Tibial nerve (tissue), 4 donors: ENCODE measurements around the gene KRT27. TPM values are rescaled to one million over a fixed set of nuclear protein-coding genes. Genes with fewer than 3 reads are reported as not detected.

Source experiments
- DNase-seq, 2 donors: peaks; one replicate each; pipeline ENCODE4 v3.0.0-alpha.2; 2019; ENCODE audit warnings: low spot score in 2 of 2
- H3K27ac ChIP-seq, 4 donors: fragments of 200-600 bp; sonication (generic) in 3 of 4; one replicate each; pipeline ENCODE4 v1.5.1; 2017 to 2019; ENCODE audit warnings: mild to moderate bottlenecking in 1 of 4
- H3K27me3 ChIP-seq, 2 donors: fragments of 200-600 bp; sonication (generic) in 1 of 2; one replicate each; pipeline versions ENCODE4 v1.5.1 to v1.6.0; 2017 to 2019
- H3K36me3 ChIP-seq, 3 donors: fragments of 200-600 bp; sonication (generic); one replicate each; pipeline ENCODE4 v1.5.1; 2018 to 2019
- H3K4me1 ChIP-seq, 4 donors: fragments of 200-600 bp; sonication (generic) in 3 of 4; one replicate each; pipeline ENCODE4 v1.5.1; 2017 to 2019
- H3K4me3 ChIP-seq, 4 donors: fragments of 200-600 bp; sonication (generic) in 3 of 4; one replicate each; pipeline ENCODE4 v1.5.1; 2017 to 2019; ENCODE audit warnings: mild to moderate bottlenecking in 1 of 4, moderate library complexity in 1 of 4
- H3K9me3 ChIP-seq, 4 donors: fragments of 200-600 bp; sonication (generic) in 3 of 4; one replicate each; pipeline ENCODE4 v1.5.1; 2017 to 2019
- EP300 ChIP-seq, 2 donors: sonication (generic); formaldehyde crosslinking; IDR thresholded peaks; one replicate each; pipeline ENCODE4 v1.6.1; 2017; ENCODE audit warnings: antibody characterized with exemption in 2 of 2, mild to moderate bottlenecking in 1 of 2
- POLR2A ChIP-seq, 2 donors: fragments of 450-650 bp; IDR thresholded peaks; one replicate each; pipeline ENCODE4 v1.6.1; 2017; ENCODE audit warnings: antibody characterized with exemption in 2 of 2, mild to moderate bottlenecking in 2 of 2, moderate library complexity in 2 of 2
- WGBS, 2 donors: methylation state at CpG; one replicate each; pipeline ENCODE4 v1.1.5; 2018; 5-methylcytosine and 5-hydroxymethylcytosine counted together
- total RNA-seq, 4 donors: library from RNA; depleted of rRNA; stranded (reverse); fragments of >200 nt; gene quantifications; one replicate each; pipeline ENCODE4 v1.1.0, GENCODE V29; 2016
- TF ChIP-seq, protein P1 (sequence below), 5 experiments: fragments of 200-600 bp in 3 of 5; fragments of 450-650 bp in 2 of 5; sonication (generic) in 3 of 5; IDR thresholded peaks; one replicate each; pipeline ENCODE4 v1.5.1; 2016 to 2019; ENCODE audit warnings: antibody characterized with exemption in 5 of 5, mild to moderate bottlenecking in 3 of 5, moderate library complexity in 2 of 5

KRT27 gene
- total RNA-seq, 4 donors from 2014 or later: not detected

DNA sequence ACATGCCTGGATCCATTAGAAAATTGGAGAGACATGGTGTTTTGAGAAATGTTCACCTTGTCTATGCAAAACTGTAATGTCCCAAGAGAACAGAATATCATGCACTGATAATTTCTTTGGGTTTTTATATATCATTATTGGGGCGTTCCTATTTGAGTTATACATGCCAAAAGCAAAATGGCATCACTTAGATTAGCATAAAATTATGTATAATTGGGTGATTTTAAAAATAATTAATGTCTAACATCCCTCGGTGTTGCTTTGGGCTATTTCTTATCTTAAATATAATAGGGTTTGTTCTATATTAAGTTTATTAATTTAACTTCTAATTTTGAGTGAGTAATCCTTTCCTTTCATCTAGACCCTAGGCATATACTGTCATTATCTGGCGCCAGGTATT lies 17.5 kb upstream of the KRT27 start, which contains the start of gene KRT28:
TSS of gene KRT28 (minus strand) at position 101 of the 400 bp plus-strand sequence. CDS start at position 35, 66 bp downstream.
- Histone ChIP-seq H3K27ac (no peak within 1 kb of the TSS), H3K27me3 (peaks cover 0 to 61% of the 10 kb centered on the region in 2 donors), H3K9me3 (no peaks in the 10 kb centered on the region), H3K4me3 (no peak within 1 kb of the TSS), H3K36me3 (no peaks in the 10 kb centered on the region), H3K4me1 (peaks cover 0 to 6% (median 0%) of the 10 kb centered on the region in 4 donors)
- DNase-seq: no peak
- 81 to 83% methylated on average over 3 of the region's 3 CpGs for WGBS, 2 donors
- no peak for TF ChIP-seq POLR2A (IDR thresholded peaks at IDR 0.05)
- TF ChIP-seq, protein P1, sequence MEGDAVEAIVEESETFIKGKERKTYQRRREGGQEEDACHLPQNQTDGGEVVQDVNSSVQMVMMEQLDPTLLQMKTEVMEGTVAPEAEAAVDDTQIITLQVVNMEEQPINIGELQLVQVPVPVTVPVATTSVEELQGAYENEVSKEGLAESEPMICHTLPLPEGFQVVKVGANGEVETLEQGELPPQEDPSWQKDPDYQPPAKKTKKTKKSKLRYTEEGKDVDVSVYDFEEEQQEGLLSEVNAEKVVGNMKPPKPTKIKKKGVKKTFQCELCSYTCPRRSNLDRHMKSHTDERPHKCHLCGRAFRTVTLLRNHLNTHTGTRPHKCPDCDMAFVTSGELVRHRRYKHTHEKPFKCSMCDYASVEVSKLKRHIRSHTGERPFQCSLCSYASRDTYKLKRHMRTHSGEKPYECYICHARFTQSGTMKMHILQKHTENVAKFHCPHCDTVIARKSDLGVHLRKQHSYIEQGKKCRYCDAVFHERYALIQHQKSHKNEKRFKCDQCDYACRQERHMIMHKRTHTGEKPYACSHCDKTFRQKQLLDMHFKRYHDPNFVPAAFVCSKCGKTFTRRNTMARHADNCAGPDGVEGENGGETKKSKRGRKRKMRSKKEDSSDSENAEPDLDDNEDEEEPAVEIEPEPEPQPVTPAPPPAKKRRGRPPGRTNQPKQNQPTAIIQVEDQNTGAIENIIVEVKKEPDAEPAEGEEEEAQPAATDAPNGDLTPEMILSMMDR (IDR thresholded peaks at IDR 0.05): no peak
- no peak for TF ChIP-seq EP300 (IDR thresholded peaks at IDR 0.05)

DNA sequence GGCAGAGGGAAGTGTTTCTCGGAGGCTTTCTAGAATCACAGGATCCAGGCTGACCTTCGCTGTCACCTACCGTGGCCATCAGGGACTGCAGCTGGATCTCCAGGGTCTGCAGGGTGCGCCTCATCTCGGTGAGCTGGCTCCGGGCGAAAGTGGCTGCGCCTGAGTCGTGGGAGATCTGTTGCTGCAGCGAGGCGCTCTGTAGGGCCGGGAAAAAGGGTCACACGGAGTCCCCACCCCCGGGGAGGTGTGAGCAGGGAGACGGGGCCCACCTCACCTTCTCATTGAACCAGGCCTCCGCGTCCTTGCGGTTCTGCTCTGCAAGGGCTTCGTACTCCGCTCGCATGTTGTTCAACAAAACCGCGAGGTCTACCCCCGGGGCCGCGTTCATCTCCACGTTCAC lies 14.5 kb upstream of the KRT27 start:
- Histone ChIP-seq H3K36me3 (no peaks in the 10 kb centered on the region), H3K9me3 (no peaks in the 10 kb centered on the region), H3K4me3 (no peak overlapping the region), H3K27me3 (peaks cover 0 to 42% of the 10 kb centered on the region in 2 donors), H3K4me1 (peaks cover 0 to 5% (median 0%) of the 10 kb centered on the region in 4 donors), H3K27ac (no peak overlapping the region)
- DNase-seq: no peak
- TF ChIP-seq POLR2A (IDR thresholded peaks at IDR 0.05): no peak
- TF ChIP-seq, protein P1 (IDR thresholded peaks at IDR 0.05): no peak
- TF ChIP-seq EP300 (IDR thresholded peaks at IDR 0.05): no peak
- 76 to 84% methylated on average over 26 to 27 of the region's 27 CpGs for WGBS, 2 donors

DNA sequence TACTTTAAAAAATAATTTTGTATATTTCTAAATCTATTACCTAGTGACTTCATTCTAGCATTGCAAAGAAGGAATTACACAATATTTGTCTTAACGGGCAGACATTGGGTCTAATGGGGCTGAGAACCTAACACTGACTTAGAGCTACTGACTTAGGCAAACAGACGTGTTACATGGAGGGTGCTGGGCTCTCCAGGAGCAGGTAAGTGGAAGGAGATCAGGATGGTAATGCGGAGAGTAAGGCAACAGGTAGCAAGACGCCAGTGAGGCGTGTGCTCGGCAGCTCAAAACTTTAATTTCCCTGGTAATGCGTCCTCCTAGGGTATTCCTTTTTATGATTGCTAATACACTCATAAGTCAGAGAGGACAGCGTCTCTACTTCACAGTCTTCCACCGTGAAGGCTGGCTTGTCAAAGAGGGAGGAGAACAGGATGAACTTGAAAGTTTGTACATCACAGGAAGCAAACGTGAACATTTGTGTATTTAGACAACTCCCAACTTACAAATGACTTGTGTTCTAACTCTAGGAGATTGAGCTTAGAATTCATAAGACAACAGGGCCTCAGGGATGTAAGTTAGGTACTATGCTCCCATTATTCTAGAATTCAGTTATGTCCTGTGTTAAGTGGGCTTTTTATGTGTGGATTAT lies 12.8 kb upstream of the KRT27 start:
- no peak for DNase-seq
- WGBS, 2 donors: 77% methylated on average over 10 of the region's 10 CpGs
- TF ChIP-seq, protein P1 (IDR thresholded peaks at IDR 0.05): no peak
- TF ChIP-seq EP300 (IDR thresholded peaks at IDR 0.05) (no peak), POLR2A (IDR thresholded peaks at IDR 0.05) (no peak)

DNA sequence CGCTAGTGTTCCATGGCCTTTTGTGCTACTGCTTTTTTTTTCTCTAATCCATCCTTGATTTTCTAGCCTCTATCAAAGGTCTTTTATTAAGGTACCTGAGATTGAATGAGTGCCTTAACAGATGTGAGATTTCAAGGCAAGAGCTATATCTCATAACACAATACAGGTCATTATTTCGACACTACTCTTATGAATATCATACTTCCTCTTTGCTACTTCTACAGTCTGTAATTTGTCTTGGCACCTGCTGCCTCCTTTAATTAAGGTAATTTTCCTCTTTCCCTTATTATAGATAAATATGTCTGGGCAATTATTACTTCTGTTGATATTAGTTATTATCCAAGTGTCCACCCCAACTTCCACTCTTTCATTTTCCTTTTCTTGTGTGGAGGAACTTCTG lies 12.1 kb upstream of the KRT27 start:
- TF ChIP-seq EP300 (IDR thresholded peaks at IDR 0.05) (no peak), POLR2A (IDR thresholded peaks at IDR 0.05) (no peak)
- Histone ChIP-seq H3K9me3 (no peaks in the 10 kb centered on the region), H3K27me3 (peaks cover 0 to 21% of the 10 kb centered on the region in 2 donors), H3K36me3 (no peaks in the 10 kb centered on the region), H3K4me3 (no peak overlapping the region), H3K27ac (no peak overlapping the region), H3K4me1 (peaks cover 0 to 25% (median 3%) of the 10 kb centered on the region in 4 donors)
- 92 to 93% methylated on average over 2 of the region's 2 CpGs for WGBS, 2 donors
- no peak for DNase-seq

More for the DNA sequence above, 12.8 kb upstream of the KRT27 start:
- Histone ChIP-seq H3K4me3 (no peak overlapping the region), H3K9me3 (no peaks in the 10 kb centered on the region), H3K36me3 (no peaks in the 10 kb centered on the region), H3K27ac (no peak overlapping the region), H3K4me1 (peaks cover 0 to 20% (median 3%) of the 10 kb centered on the region in 4 donors), H3K27me3 (peaks cover 0 to 28% of the 10 kb centered on the region in 2 donors)

DNA sequence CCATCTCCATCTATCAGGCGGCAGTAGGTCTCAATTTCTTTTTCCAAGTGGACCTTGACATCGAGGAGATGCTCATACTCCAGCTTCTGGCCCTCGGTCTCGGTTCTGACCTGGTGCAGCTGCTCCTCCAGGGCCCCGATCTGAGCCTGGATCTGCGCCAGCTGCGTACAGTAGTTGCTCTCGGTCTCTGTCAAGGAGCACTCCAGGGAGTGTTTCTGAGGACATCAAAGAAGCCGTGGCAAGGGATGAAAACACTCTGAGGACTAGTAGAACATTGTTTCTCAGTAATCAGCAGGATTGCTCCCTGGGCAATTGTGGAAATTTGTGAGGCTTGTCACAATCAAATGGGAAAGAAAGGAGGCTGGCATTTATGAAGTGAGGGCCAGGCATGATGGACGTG lies 11.5 kb upstream of the KRT27 start:
- peaks cover 0 to 17% of the 10 kb centered on the region in 2 donors for H3K27me3 ChIP-seq
- DNase-seq: no peak
- no peaks in the 10 kb centered on the region for H3K36me3 ChIP-seq
- TF ChIP-seq POLR2A (IDR thresholded peaks at IDR 0.05): no peak
- no peak for TF ChIP-seq EP300 (IDR thresholded peaks at IDR 0.05)
- TF ChIP-seq, protein P1 (IDR thresholded peaks at IDR 0.05): no peak
- H3K4me3 ChIP-seq: no peak overlapping the region
- H3K9me3 ChIP-seq: no peaks in the 10 kb centered on the region
- WGBS, 2 donors: 53 to 66% methylated on average over 10 of the region's 10 CpGs
- peaks cover 0 to 32% (median 3%) of the 10 kb centered on the region in 4 donors for H3K4me1 ChIP-seq
- H3K27ac ChIP-seq: no peak overlapping the region
